IPS-15b (cell line): ENCODE measurements around the gene VGLL4.

Experiments used
- H3K27me3 ChIP-seq: one replicate; pipeline ENCODE4 v1.6.1; 2013; ENCODE audit warnings: low read length; ENCODE audit not compliant: control insufficient read depth, insufficient read depth
- H3K36me3 ChIP-seq: one replicate; pipeline ENCODE4 v1.6.1; 2013; ENCODE audit warnings: low read length; ENCODE audit not compliant: control insufficient read depth, insufficient read depth
- H3K4me1 ChIP-seq: one replicate; pipeline ENCODE4 v1.6.1; 2013; ENCODE audit warnings: mild to moderate bottlenecking, low read length; ENCODE audit not compliant: control insufficient read depth, insufficient read depth
- H3K4me3 ChIP-seq: one replicate; pipeline ENCODE4 v1.5.1; 2013; ENCODE audit warnings: low read depth, low read length
- H3K9ac ChIP-seq: one replicate; pipeline ENCODE4 v1.6.1; 2013; ENCODE audit warnings: low read depth, mild to moderate bottlenecking, low read length
- H3K9me3 ChIP-seq: one replicate; pipeline ENCODE4 v1.6.1; 2013; ENCODE audit warnings: mild to moderate bottlenecking, low read length; ENCODE audit not compliant: control insufficient read depth, insufficient read depth

Gene VGLL4

GRCh38 chr3:11610700-11611275, 32.9 kb downstream of the VGLL4 start:
- Histone ChIP-seq H3K36me3 (no peaks in the 10 kb centered on the region), H3K9me3 (no peaks in the 10 kb centered on the region), H3K27me3 (no peaks in the 10 kb centered on the region), H3K4me3 (no peak overlapping the region), H3K4me1 (peaks cover 13% of the 10 kb centered on the region), H3K9ac (no peak overlapping the region)

- Histone ChIP-seq H3K36me3 (no peaks in the 10 kb centered on the region), H3K4me1 (peaks cover 12% of the 10 kb centered on the region), H3K4me3 (no peak overlapping the region), H3K9me3 (no peaks in the 10 kb centered on the region), H3K9ac (no peak overlapping the region), H3K27me3 (no peaks in the 10 kb centered on the region)
Measured at GRCh38 chr3:11610044-11610671, 33.6 kb downstream of the VGLL4 start.

- Histone ChIP-seq H3K27me3 (no peaks in the 10 kb centered on the region), H3K9ac (no peak overlapping the region), H3K4me1 (peaks cover 12% of the 10 kb centered on the region), H3K36me3 (no peaks in the 10 kb centered on the region), H3K4me3 (no peak overlapping the region), H3K9me3 (no peaks in the 10 kb centered on the region)
Measured at GRCh38 chr3:11609481-11609880, 34.2 kb downstream of the VGLL4 start.

GRCh38 chr3:11607816-11608215, 35.9 kb downstream of the VGLL4 start:
- H3K36me3 ChIP-seq = no peaks in the 10 kb centered on the region
- no peak overlapping the region for H3K4me3 ChIP-seq
- no peaks in the 10 kb centered on the region for H3K9me3 ChIP-seq
- H3K9ac ChIP-seq = no peak overlapping the region
- peaks cover 14% of the 10 kb centered on the region for H3K4me1 ChIP-seq
- no peaks in the 10 kb centered on the region for H3K27me3 ChIP-seq

GRCh38 chr3:11606865-11607440, 36.8 kb downstream of the VGLL4 start:
- Histone ChIP-seq H3K9ac (no peak overlapping the region), H3K4me3 (no peak overlapping the region), H3K27me3 (no peaks in the 10 kb centered on the region), H3K4me1 (peaks cover 22% of the 10 kb centered on the region), H3K36me3 (no peaks in the 10 kb centered on the region), H3K9me3 (no peaks in the 10 kb centered on the region)

- H3K36me3 ChIP-seq = no peaks in the 10 kb centered on the region
- H3K4me1 ChIP-seq = peaks cover 23% of the 10 kb centered on the region
- H3K9me3 ChIP-seq = no peaks in the 10 kb centered on the region
- H3K27me3 ChIP-seq = no peaks in the 10 kb centered on the region
- no peak overlapping the region for H3K9ac ChIP-seq
- H3K4me3 ChIP-seq = no peak overlapping the region
Measured at GRCh38 chr3:11606090-11606784, 37.5 kb downstream of the VGLL4 start.

GRCh38 chr3:11605398-11605797, 38.3 kb downstream of the VGLL4 start:
- no peaks in the 10 kb centered on the region for H3K27me3 ChIP-seq
- H3K9ac ChIP-seq = no peak overlapping the region
- no peaks in the 10 kb centered on the region for H3K9me3 ChIP-seq
- H3K4me1 ChIP-seq = peaks cover 28% of the 10 kb centered on the region
- H3K4me3 ChIP-seq = no peak overlapping the region
- H3K36me3 ChIP-seq = no peaks in the 10 kb centered on the region

- no peak overlapping the region for H3K4me3 ChIP-seq
- no peak overlapping the region for H3K9ac ChIP-seq
- no peaks in the 10 kb centered on the region for H3K9me3 ChIP-seq
- H3K36me3 ChIP-seq = no peaks in the 10 kb centered on the region
- H3K4me1 ChIP-seq = peaks cover 30% of the 10 kb centered on the region
- H3K27me3 ChIP-seq = no peaks in the 10 kb centered on the region
Measured at GRCh38 chr3:11604139-11604892, 39.4 kb downstream of the VGLL4 start.

GRCh38 chr3:11603628-11604027, 40.1 kb downstream of the VGLL4 start:
- H3K27me3 ChIP-seq = no peaks in the 10 kb centered on the region
- H3K36me3 ChIP-seq = no peaks in the 10 kb centered on the region
- peaks cover 30% of the 10 kb centered on the region for H3K4me1 ChIP-seq
- no peak overlapping the region for H3K9ac ChIP-seq
- no peaks in the 10 kb centered on the region for H3K9me3 ChIP-seq
- no peak overlapping the region for H3K4me3 ChIP-seq

- no peak overlapping the region for H3K9ac ChIP-seq
- no peaks in the 10 kb centered on the region for H3K9me3 ChIP-seq
- peaks cover 30% of the 10 kb centered on the region for H3K4me1 ChIP-seq
- no peak overlapping the region for H3K4me3 ChIP-seq
- no peaks in the 10 kb centered on the region for H3K27me3 ChIP-seq
- no peaks in the 10 kb centered on the region for H3K36me3 ChIP-seq
Measured at GRCh38 chr3:11602886-11603527, 40.7 kb downstream of the VGLL4 start.

GRCh38 chr3:11602239-11602840, 41.4 kb downstream of the VGLL4 start:
- Histone ChIP-seq H3K9ac (no peak overlapping the region), H3K9me3 (no peaks in the 10 kb centered on the region)

More at GRCh38 chr3:11602239-11602840, 41.4 kb downstream of the VGLL4 start:
- no peaks in the 10 kb centered on the region for H3K36me3 ChIP-seq
- H3K4me1 ChIP-seq = peaks cover 30% of the 10 kb centered on the region
- no peaks in the 10 kb centered on the region for H3K27me3 ChIP-seq
- H3K4me3 ChIP-seq = no peak overlapping the region
